HG02885 (cell line): ENCODE data around the gene COX4I2.
"Not testable (repeated sequence)": the region's sequence is repeated elsewhere in the genome, so short reads cannot be mapped to it uniquely, and the experiment has no call there.

Experiments used
- ATAC-seq: cut with Tn5 transposase; IDR thresholded peaks from one replicate; pipeline ENCODE4 v1.9.1; 2021; ENCODE audit warnings: mild to moderate bottlenecking; ENCODE audit not compliant: unreplicated experiment, poor library complexity

The COX4I2 gene

DNA sequence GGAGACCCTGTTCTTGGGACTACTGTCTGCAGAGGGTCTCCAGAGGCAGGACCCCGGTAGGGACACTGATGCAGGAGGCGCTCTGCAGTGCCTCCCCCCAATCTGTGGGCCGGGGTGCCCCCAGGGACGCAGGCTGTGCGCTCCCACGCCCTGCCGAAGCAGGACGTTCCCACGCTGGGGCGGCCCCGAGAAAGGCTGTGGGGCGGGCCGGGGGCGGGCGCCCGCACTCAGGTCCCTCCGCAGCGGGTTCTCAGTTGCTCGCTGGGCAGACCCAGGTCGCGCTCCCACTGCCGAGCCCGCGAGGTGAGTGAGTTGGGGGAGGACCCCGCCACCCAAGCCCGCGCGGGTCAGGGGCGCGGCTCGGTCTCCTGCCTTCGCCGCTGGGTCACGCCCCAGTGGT is at the start of gene COX4I2:
Gene COX4I2, plus strand, starts transcription at position 253 of the 400 bp plus-strand sequence. CDS start 1,106 bp downstream, outside the sequence.
- ATAC-seq = no peak

DNA sequence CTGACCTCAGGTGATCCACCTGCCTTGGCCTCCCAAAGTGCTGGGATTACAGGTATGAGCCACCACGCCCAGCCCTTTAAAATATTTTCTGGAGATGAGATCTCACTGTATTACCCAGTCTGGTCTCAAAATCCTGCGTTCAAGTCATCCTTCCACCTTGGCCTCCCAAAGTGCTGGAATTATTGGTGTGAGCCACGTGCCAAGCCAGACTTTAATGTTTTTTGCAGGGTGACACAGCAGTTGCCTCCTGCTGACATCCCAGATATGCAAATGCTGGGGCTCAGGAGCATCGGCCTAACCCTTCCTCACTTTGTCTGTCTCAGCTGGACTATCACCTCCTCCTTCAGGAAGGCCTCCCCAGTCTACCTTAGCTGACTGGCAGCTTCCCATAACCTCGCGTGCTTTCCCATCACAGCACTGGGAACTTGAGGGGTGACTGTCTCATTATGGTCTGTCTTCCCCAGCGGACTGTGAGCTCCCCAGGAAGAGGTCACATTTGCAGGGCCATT is 46.9 kb upstream of the COX4I2 start:
- ATAC-seq = no peak

GRCh38 chr20:31593221-31594001 is 44.3 kb upstream of the COX4I2 start:
- ATAC-seq = no peak

DNA sequence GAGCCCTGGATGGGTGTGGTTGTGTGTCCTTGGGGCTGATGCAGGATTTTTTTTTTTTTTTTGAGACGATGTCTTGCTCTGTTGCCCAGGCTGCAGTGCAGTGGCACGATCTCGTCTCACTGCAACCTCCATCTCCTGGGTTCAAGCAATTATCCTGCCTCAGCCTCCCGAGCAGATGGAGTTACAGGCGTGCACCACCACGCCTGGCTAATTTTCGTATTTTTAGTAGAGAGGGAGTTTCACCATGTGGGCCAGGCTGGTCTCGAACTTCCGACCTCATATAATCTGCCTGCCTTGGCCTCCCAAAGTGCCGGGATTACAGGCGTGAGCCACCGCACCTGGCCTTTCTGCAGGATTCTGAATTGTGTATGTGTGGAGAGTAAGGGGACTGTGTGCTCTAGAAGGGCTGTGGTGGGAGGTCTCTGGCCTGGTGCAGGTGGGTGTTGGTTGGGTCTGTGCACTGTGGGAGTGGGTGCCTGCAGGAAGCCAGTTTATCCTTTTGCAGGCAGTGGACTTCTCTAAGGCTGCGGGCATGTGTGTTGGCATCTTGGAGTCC is 43.6 kb upstream of the COX4I2 start:
- ATAC-seq = no peak

DNA sequence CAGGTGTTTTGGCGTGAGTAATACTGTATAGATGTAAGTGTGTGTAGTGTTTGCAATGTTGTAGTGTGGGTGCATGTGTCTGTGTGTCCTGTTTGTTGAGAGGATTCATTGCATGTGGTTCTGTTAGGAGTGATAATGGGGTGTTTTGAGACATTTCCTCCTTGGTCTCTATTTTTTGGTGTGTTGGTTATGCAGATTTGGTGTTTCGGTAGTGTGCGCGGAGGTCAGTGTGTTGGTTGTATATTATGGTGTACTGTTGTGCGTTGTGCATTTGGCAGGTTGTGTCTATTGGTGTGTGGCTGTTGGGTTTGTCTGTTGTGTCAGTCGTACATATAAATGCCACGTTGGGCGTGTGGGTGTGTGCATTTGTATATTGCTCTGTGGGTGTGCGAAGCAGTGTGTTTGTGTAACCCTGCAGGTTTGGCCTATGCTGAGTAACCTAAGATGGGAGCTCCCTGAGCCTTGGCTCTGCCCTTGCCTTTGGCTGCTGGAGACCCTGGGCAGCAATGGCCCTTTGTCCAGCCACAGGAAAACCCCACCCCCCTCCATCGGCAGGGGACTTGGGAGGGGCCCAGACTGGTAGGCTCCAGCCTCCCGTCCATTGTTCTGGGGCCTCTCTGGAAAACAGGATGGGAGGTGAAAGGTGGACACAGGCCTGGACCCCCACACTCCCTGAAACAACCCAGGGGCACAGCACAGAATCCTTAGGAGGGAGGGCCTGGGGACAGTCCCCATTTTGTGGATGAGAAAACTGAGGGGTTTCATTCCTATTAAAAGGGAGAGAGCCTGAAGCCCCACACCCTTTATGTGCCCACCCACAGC is 42.9 kb upstream of the COX4I2 start:
- ATAC-seq = no peak

DNA sequence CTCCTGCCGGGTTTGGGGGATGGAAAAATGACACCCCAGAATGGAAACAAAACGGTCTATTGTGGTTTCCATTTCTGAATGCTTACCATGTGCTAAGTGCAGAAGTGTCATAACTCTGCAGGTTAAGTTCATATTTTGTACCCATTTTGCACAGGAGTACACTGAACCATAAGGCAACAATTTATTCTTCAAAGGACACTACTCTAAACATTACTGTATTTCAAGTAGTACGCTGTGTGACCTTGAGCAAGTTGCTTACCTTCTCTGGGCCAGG is 42.4 kb upstream of the COX4I2 start:
- no peak for ATAC-seq

DNA sequence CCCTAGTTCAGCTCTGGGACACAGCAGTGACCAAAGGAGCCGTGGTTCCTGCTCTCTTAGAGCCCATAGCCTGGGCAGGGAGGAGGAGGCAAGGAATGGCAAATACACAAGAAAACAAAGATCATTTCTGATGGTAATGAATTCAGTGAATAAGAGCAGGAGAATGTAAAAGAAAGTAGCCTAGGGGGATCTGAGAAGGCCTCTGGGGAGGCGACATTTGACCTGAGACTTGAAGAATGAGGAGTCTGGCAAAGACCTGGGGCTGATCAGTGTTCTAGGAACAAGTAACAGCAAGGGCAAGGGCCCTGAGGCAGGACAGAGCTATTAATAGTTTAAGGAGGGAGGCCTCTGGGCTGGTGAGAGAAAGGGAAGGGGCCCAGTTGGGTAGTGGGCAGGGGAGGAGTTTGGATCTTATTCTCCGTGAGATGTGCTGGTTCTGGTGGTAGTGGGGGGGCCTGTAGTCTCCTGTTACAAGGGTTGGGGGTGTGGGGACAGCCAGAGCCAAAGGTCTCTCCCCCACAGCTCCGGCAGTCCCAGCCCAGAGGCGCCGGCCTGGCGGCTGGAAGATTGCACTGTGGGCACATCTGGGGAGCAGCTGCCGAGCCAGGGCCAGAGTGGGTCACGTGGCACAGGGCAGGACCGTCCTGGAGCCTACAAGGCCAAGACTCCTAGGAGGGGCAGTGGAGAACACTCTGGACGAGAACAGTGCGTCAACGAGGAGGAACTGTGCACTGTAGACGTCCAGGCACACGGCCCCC is 41.9 kb upstream of the COX4I2 start:
- ATAC-seq = no peak

GRCh38 chr20:31596412-31596715 is 41.3 kb upstream of the COX4I2 start:
- not testable (repeated sequence) for ATAC-seq

DNA sequence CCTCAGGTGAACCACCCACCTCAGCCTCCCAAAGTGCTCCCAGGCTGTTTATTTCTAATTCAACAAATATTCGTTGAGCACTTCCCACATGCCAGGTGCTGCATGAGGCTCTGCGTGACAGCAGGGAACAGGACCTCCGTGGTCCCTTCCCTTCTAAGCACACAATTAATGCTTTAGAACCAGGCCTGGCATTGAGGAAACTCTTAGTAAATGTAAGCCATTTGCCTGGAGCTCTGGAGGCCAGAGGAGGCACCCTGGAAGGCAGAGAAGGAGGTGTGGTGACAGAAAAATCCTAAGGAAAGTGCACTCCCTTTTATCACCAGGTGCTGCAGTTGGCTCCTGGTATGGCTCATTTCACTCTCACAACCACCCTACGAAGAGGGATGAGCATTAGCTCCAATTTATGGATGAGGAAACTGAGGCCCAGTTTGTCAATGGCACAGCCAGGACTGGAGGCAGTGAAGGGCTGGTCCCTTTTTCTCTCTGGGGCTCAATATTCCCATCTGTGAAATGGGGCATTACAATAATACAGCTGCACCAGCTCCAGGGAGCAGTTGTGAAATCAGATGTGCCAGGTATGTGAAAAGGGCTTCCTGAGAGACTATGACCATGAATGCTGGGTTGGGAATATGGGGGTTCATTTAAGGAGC is 40.8 kb upstream of the COX4I2 start:
- ATAC-seq = no peak

- no peak for ATAC-seq
Observed at GRCh38 chr20:31597481-31597855, 40.2 kb upstream of the COX4I2 start.

- ATAC-seq = no peak
Observed at GRCh38 chr20:31602431-31602778, 35.3 kb upstream of the COX4I2 start.

DNA sequence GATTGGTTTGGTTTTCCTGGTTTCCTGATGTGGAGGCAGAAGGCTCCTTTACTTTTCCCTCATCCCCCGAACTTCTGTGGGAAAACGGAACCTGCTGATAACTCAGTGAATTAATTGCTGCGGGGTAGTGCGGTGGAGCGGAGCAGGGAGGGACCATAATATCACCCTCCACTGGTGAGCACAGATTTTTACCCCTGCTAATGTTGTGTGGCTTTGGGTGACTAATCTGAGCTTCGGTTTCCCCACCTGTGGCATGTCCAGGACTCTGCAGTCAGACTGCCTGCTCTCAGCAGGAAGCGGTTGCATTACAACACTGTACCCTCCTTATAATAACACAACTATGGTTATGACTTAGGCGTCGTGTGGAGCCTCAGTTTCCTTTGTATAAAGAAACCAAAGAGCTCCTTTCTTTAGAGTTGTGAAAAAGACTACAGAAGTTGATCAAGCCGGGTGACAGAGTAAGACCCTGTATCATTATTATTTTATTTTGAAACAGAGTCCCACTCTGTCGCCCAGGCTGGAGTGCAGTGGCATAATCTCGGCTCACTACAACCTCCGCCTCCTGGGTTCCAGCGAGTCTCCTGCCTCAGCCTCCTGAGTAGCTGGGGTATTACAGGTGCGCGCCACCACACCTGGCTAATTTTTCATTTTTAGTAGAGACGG is 34.8 kb upstream of the COX4I2 start:
- ATAC-seq = peak; percentile 75

- peak; percentile 44 for ATAC-seq
Observed at GRCh38 chr20:31603822-31604566, 33.7 kb upstream of the COX4I2 start.

GRCh38 chr20:31604567-31605030 is 33.1 kb upstream of the COX4I2 start:
- ATAC-seq = no peak

GRCh38 chr20:31605031-31605901 is 32.4 kb upstream of the COX4I2 start, which contains the start of gene ID1:
TSS of gene ID1 (plus strand) at chr20:31605289. CDS start at chr20:31605388, 99 bp downstream.
- ATAC-seq = peak; percentile 88

DNA sequence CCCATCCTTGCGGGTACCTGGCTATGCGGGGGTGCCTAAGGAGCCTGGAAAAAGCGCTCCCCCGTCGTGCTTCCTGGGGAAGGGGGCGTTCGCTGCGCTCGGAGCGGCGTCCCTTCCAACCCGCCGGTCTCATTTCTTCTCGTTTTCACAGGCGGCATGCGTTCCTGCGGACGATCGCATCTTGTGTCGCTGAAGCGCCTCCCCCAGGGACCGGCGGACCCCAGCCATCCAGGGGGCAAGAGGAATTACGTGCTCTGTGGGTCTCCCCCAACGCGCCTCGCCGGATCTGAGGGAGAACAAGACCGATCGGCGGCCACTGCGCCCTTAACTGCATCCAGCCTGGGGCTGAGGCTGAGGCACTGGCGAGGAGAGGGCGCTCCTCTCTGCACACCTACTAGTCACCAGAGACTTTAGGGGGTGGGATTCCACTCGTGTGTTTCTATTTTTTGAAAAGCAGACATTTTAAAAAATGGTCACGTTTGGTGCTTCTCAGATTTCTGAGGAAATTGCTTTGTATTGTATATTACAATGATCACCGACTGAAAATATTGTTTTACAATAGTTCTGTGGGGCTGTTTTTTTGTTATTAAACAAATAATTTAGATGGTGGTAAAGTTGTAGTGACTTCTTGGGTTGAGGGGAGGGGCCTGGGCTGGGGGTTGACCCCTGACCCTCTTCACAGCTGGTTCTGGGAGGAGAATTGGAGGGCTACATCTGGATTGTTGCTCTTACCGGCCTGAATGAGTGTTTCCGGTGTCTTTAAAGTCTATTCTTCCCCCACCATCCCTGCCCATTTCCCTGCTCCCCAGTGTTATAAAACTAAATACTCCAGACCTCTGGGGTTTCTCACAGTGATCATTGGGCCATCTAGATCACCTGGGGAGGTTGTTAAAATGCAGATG is 31.6 kb upstream of the COX4I2 start:
- no peak for ATAC-seq
